OCI-LY3 (cell line): ENCODE results near the gene CUL2.

Experiments
- H2AFZ ChIP-seq: fragments of 200-600, 300-600 bp; shearing (Covaris generic); 2 replicates; pipeline ENCODE4 v1.6.0; 2014; ENCODE audit warnings: antibody characterized with exemption, low read depth, low read length
- H3K27ac ChIP-seq: fragments of 200-600, 300-600 bp; sonication (generic); 2 replicates; pipeline ENCODE4 v1.5.1; 2014; ENCODE audit warnings: mild to moderate bottlenecking, low read length, moderate library complexity, mixed read lengths
- H3K27me3 ChIP-seq: fragments of 200-600, 300-600 bp; sonication (generic); 2 replicates; pipeline ENCODE4 v1.6.1; 2014; ENCODE audit warnings: low read depth, low read length, mixed read lengths
- H3K36me3 ChIP-seq: fragments of 200-600, 300-600 bp; sonication (generic); replicated peaks from 2 replicates; pipeline ENCODE3; 2014; ENCODE audit warnings: low read depth, low read length, mixed read lengths
- H3K4me1 ChIP-seq: fragments of 300-600, 200-600 bp; sonication (generic); 2 replicates; pipeline ENCODE4 v1.6.1; 2014; ENCODE audit warnings: low read length, mixed read lengths
- H3K4me2 ChIP-seq: fragments of 200-600, 300-600 bp; sonication (generic); 2 replicates; pipeline ENCODE4 v1.6.1; 2014; ENCODE audit warnings: low read length, mixed read lengths
- H3K4me3 ChIP-seq: fragments of 300-600, 200-600 bp; sonication (generic); 2 replicates; pipeline ENCODE4 v1.5.1; 2014; ENCODE audit warnings: antibody characterized with exemption, mild to moderate bottlenecking, low read length, moderate library complexity
- H3K79me2 ChIP-seq: fragments of 300-600, 200-600 bp; shearing (Covaris generic); 2 replicates; pipeline ENCODE4 v1.6.1; 2014; ENCODE audit warnings: mild to moderate bottlenecking, low read length, mixed read lengths
- H3K9ac ChIP-seq: fragments of 300-600, 200-600 bp; shearing (Covaris generic); 2 replicates; pipeline ENCODE4 v1.6.0; 2014; ENCODE audit warnings: mild to moderate bottlenecking, low read length, moderate library complexity
- H3K9me3 ChIP-seq: fragments of 200-600, 300-600 bp; shearing (Covaris generic); 2 replicates; pipeline ENCODE4 v1.6.1; 2014; ENCODE audit warnings: low read length, mixed read lengths; ENCODE audit not compliant: insufficient read depth
- H4K20me1 ChIP-seq: fragments of 200-600, 300-600 bp; sonication (generic); 2 replicates; pipeline ENCODE4 v1.6.1; 2016; ENCODE audit warnings: low read length, mixed read lengths; ENCODE audit not compliant: insufficient read depth
- CTCF ChIP-seq: fragments of 200-600, 300-600 bp; sonication (generic); IDR thresholded peaks from 2 replicates; pipeline ENCODE4 v1.5.1; 2014; ENCODE audit warnings: antibody characterized with exemption, low read length, low read depth
- EZH2phosphoT487 ChIP-seq: fragments of 200-600 bp; shearing (Covaris generic); IDR thresholded peaks from 2 replicates; pipeline ENCODE4 v1.6.1; 2018; ENCODE audit warnings: antibody characterized with exemption, mixed run types, low read depth

CUL2 gene

GRCh38 chr10:35070521-35070920 is 19.6 kb downstream of the CUL2 start:
- H3K9ac ChIP-seq, result no peak overlapping the region
- TF ChIP-seq EZH2phosphoT487, result no peak
- no peak for TF ChIP-seq CTCF
- no peaks in the 10 kb centered on the region for H3K27me3 ChIP-seq
- H3K9me3 ChIP-seq, result no peaks in the 10 kb centered on the region
- H3K36me3 ChIP-seq, result no peaks in the 10 kb centered on the region
- H3K4me2 ChIP-seq, result no peak overlapping the region
- H2AFZ ChIP-seq, result no peak overlapping the region
- H3K4me1 ChIP-seq, result no peaks in the 10 kb centered on the region
- no peak overlapping the region for H3K4me3 ChIP-seq
- H3K27ac ChIP-seq, result no peak overlapping the region
- H4K20me1 ChIP-seq, result no peaks in the 10 kb centered on the region
- peaks cover 17% of the 10 kb centered on the region for H3K79me2 ChIP-seq

GRCh38 chr10:35063837-35064454 is 26.2 kb downstream of the CUL2 start:
- H4K20me1 ChIP-seq, result no peaks in the 10 kb centered on the region
- TF ChIP-seq EZH2phosphoT487 (no peak), CTCF (no peak)
- H3K4me1 ChIP-seq, result no peaks in the 10 kb centered on the region

GRCh38 chr10:35059481-35059880 is 30.7 kb downstream of the CUL2 start:
- Histone ChIP-seq H3K4me3 (no peak overlapping the region), H3K27me3 (no peaks in the 10 kb centered on the region), H3K36me3 (no peaks in the 10 kb centered on the region), H3K27ac (no peak overlapping the region), H3K79me2 (no peaks in the 10 kb centered on the region), H2AFZ (no peak overlapping the region), H3K9me3 (no peaks in the 10 kb centered on the region), H4K20me1 (no peaks in the 10 kb centered on the region), H3K4me2 (no peak overlapping the region), H3K9ac (no peak overlapping the region), H3K4me1 (no peaks in the 10 kb centered on the region)
- TF ChIP-seq CTCF (no peak), EZH2phosphoT487 (no peak)

More at GRCh38 chr10:35063837-35064454, 26.2 kb downstream of the CUL2 start:
- no peaks in the 10 kb centered on the region for H3K9me3 ChIP-seq
- H3K4me2 ChIP-seq, result no peak overlapping the region
- no peaks in the 10 kb centered on the region for H3K79me2 ChIP-seq
- no peak overlapping the region for H3K9ac ChIP-seq
- no peak overlapping the region for H2AFZ ChIP-seq
- no peaks in the 10 kb centered on the region for H3K27me3 ChIP-seq
- H3K4me3 ChIP-seq, result no peak overlapping the region
- H3K36me3 ChIP-seq, result no peaks in the 10 kb centered on the region
- no peak overlapping the region for H3K27ac ChIP-seq

GRCh38 chr10:35058686-35059085 is 31.5 kb downstream of the CUL2 start:
- Histone ChIP-seq H3K4me2 (no peak overlapping the region), H3K36me3 (peaks cover 3% of the 10 kb centered on the region), H3K79me2 (no peaks in the 10 kb centered on the region), H3K9me3 (no peaks in the 10 kb centered on the region), H2AFZ (no peak overlapping the region), H3K9ac (no peak overlapping the region), H3K27ac (no peak overlapping the region), H3K27me3 (no peaks in the 10 kb centered on the region), H3K4me3 (no peak overlapping the region), H4K20me1 (no peaks in the 10 kb centered on the region), H3K4me1 (no peaks in the 10 kb centered on the region)
- TF ChIP-seq CTCF (no peak), EZH2phosphoT487 (no peak)
